WERI-Rb-1 (cell line): Measurements from ENCODE around the gene RUSC1.

Experiments
- DNase-seq: peaks from one replicate; pipeline ENCODE4 v3.0.0-alpha.2; 2020
- H3K27ac ChIP-seq: fragments of 250-450 bp; sonication (Bioruptor Pico); 2 replicates; pipeline ENCODE4 v1.5.1; 2020; ENCODE audit warnings: mild to moderate bottlenecking, moderate library complexity
- H3K27me3 ChIP-seq: fragments of 250-450 bp; sonication (Bioruptor Pico); 2 replicates; pipeline ENCODE4 v1.5.1; 2021; ENCODE audit warnings: mild to moderate bottlenecking, low read depth, moderate library complexity; ENCODE audit not compliant: insufficient read depth, severe bottlenecking
- H3K36me3 ChIP-seq: fragments of 250-450 bp; sonication (Bioruptor Pico); 2 replicates; pipeline ENCODE4 v1.5.1; 2020; ENCODE audit warnings: mild to moderate bottlenecking, moderate library complexity
- H3K4me3 ChIP-seq: 2 replicates; pipeline ENCODE4 v1.5.1; 2011; ENCODE audit warnings: low read depth, mild to moderate bottlenecking, control low read depth, low read length
- H3K9me3 ChIP-seq: fragments of 250-450 bp; sonication (Bioruptor Pico); 2 replicates; pipeline ENCODE4 v1.5.1; 2021; ENCODE audit warnings: mild to moderate bottlenecking, moderate library complexity; ENCODE audit not compliant: severe bottlenecking
- TF ChIP-seq, protein P1 (sequence below): IDR thresholded peaks from 2 replicates; pipeline ENCODE4 v1.5.1; 2011; ENCODE audit warnings: low read depth, mild to moderate bottlenecking, control low read depth, inconsistent platforms, low read length

Gene RUSC1

DNA sequence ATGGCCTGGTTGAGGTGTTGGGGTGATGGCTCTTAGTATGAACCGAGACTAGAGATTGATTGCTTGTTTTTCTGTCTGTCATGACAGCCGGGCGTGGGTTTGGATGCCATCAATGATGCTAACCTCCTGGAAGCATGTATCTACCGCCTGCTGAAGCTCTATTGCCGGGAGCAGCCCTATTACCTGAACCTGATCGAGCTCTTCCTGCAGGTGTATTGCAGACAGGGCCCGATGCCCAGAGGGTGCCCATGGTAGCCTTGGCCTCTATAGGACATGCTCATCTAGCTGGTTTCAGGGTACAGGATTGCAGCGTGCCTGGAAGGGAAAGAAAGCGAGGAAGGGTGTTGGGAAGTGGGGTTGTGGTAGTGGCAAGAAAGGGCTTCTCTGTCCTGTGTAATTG is 2.6 kb upstream of the RUSC1 start:
- no peak overlapping the region for H3K4me3 ChIP-seq
- peaks cover 79% of the 10 kb centered on the region for H3K36me3 ChIP-seq
- H3K27me3 ChIP-seq, result no peaks in the 10 kb centered on the region
- no peaks in the 10 kb centered on the region for H3K9me3 ChIP-seq
- DNase-seq, result no peak
- TF ChIP-seq, protein P1, sequence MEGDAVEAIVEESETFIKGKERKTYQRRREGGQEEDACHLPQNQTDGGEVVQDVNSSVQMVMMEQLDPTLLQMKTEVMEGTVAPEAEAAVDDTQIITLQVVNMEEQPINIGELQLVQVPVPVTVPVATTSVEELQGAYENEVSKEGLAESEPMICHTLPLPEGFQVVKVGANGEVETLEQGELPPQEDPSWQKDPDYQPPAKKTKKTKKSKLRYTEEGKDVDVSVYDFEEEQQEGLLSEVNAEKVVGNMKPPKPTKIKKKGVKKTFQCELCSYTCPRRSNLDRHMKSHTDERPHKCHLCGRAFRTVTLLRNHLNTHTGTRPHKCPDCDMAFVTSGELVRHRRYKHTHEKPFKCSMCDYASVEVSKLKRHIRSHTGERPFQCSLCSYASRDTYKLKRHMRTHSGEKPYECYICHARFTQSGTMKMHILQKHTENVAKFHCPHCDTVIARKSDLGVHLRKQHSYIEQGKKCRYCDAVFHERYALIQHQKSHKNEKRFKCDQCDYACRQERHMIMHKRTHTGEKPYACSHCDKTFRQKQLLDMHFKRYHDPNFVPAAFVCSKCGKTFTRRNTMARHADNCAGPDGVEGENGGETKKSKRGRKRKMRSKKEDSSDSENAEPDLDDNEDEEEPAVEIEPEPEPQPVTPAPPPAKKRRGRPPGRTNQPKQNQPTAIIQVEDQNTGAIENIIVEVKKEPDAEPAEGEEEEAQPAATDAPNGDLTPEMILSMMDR, result no peak
- no peak overlapping the region for H3K27ac ChIP-seq

DNA sequence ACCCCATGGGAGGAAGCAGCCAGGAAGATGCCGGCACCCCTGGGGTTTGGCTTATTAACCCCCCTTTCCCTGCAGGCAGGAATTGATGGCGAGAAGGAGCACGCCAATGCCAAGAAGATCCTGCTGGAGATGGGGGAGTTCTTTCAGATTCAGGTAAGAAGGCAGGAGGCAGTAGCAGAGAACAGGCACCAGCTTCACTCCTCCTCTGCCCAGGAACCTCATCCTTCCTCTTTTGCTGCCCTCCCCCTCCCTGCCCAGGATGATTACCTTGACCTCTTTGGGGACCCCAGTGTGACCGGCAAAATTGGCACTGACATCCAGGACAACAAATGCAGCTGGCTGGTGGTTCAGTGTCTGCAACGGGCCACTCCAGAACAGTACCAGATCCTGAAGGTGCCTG is 1.2 kb upstream of the RUSC1 start:
- no peak for DNase-seq
- H3K9me3 ChIP-seq, result no peaks in the 10 kb centered on the region
- H3K27ac ChIP-seq, result no peak overlapping the region
- peaks cover 67% of the 10 kb centered on the region for H3K36me3 ChIP-seq
- no peaks in the 10 kb centered on the region for H3K27me3 ChIP-seq
- TF ChIP-seq, protein P1, result no peak
- no peak overlapping the region for H3K4me3 ChIP-seq

DNA sequence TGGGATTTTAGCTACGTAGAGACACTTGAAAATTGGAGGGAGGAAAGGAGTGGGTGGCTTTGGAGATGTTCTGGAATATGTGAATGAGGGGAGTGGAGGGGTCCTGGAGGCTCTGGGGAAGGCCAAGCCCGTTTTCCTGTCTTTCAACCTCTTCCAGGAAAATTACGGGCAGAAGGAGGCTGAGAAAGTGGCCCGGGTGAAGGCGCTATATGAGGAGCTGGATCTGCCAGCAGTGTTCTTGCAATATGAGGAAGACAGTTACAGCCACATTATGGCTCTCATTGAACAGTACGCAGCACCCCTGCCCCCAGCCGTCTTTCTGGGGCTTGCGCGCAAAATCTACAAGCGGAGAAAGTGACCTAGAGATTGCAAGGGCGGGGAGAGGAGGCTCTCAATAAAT is 442 bp upstream of the RUSC1 start:
- Histone ChIP-seq H3K27me3 (no peaks in the 10 kb centered on the region), H3K36me3 (peaks cover 61% of the 10 kb centered on the region), H3K9me3 (no peaks in the 10 kb centered on the region), H3K27ac (no peak overlapping the region), H3K4me3 (no peak overlapping the region)
- TF ChIP-seq, protein P1, result no peak
- DNase-seq, result no peak

DNA sequence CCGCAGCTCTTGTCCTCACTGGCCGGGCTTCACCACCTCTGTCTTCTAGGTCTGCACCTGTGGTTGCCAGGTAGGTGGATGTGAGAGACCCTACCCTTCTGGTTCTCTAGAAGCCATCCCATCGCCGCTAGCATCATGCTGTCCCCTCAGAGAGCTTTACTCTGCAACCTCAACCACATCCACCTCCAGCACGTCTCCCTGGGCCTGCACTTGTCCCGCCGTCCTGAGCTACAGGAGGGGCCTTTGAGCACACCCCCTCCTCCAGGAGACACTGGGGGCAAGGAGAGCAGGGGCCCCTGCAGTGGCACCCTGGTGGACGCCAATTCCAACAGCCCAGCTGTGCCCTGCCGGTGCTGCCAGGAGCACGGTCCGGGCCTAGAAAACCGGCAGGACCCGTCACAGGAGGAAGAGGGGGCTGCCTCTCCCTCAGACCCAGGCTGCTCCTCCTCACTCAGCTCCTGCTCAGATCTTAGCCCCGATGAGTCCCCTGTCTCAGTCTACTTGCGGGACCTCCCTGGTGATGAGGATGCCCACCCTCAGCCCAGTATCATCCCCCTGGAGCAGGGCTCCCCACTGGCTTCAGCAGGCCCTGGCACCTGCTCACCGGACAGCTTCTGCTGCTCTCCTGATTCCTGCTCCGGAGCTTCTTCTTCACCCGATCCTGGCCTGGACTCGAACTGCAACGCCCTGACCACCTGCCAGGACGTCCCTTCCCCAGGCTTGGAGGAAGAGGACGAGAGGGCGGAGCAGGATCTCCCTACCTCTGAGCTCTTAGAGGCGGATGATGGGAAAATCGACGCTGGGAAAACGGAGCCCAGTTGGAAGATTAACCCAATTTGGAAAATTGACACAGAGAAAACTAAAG is 1.2 kb downstream of the RUSC1 start:
- Histone ChIP-seq H3K4me3 (peak overlapping the region; percentile 84), H3K27ac (peak overlapping the region; percentile 84), H3K27me3 (no peaks in the 10 kb centered on the region), H3K36me3 (peaks cover 66% of the 10 kb centered on the region), H3K9me3 (no peaks in the 10 kb centered on the region)
- TF ChIP-seq, protein P1, result 0 out of 2 replicates have a peak, but pooled peaks have one; percentile 3
- peak; percentile 89 for DNase-seq

DNA sequence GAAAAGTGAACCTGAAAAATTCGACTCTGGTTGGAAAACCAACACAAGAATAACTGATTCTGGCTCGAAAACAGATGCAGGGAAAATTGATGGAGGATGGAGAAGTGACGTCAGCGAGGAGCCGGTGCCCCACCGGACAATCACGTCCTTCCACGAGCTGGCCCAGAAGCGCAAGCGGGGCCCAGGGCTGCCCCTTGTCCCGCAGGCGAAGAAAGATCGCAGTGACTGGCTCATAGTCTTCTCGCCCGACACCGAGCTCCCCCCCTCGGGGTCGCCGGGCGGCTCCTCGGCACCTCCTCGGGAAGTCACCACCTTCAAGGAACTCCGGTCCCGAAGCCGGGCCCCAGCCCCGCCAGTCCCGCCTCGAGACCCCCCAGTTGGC is 1.9 kb downstream of the RUSC1 start:
- peak overlapping the region; percentile 84 for H3K4me3 ChIP-seq
- DNase-seq, result peak; percentile 73
- peak overlapping the region; percentile 84 for H3K27ac ChIP-seq
- TF ChIP-seq, protein P1, result no peak
- no peaks in the 10 kb centered on the region for H3K27me3 ChIP-seq
- H3K9me3 ChIP-seq, result no peaks in the 10 kb centered on the region
- H3K36me3 ChIP-seq, result peaks cover 66% of the 10 kb centered on the region
